Measurements from ENCODE around the gene UBE2E2.

DNA sequence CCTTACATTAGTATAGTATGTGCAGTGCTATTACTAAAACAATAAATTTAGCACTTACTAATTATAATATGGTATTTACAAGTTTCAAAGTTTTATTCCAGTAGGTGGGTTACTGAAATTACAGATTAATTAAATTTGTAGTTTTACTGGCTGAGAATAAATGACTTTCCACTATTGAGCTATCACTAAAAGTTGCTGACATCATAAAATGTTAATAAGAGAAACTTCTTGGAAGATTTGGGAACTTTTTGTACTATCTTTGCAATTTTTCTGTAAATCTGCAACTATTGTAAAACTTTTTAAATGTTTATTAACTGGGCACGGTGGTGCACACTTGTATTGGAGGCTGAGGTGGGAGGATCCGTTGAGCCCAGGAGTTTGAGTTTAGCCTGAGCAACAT, 247.7 kb downstream of the UBE2E2 start:
- no peak for TF ChIP-seq CTCF (conservative IDR thresholded peaks at IDR 0.05; ENCODE audit: low read length)
- no peak for TF ChIP-seq EZH2phosphoT487 (IDR thresholded peaks at IDR 0.05; ENCODE audit: borderline replicate concordance, low read depth, low read length)

All from OCI-LY7 (cell line).